SJCRH30 (cell line): ENCODE results near the gene MRPL41. TPM values are rescaled to one million over a fixed set of nuclear protein-coding genes. Genes with fewer than 3 reads are reported as not detected.
"Not testable (repeated sequence)": the region's sequence is repeated elsewhere in the genome, so short reads cannot be mapped to it uniquely, and the experiment has no call there.

ENCODE experiments used
- DNase-seq, 2 experiments: peaks; one replicate each; pipeline ENCODE4 v3.0.0-alpha.2; 2015 to 2020
- H3K27ac ChIP-seq: fragments of 250-450 bp; sonication (Bioruptor Pico); 2 replicates; pipeline ENCODE4 v1.5.1; 2020; ENCODE audit warnings: mild to moderate bottlenecking, moderate library complexity
- H3K27me3 ChIP-seq: fragments of 250-450 bp; sonication (Bioruptor Pico); 2 replicates; pipeline ENCODE4 v1.5.1; 2020; ENCODE audit warnings: mild to moderate bottlenecking, moderate library complexity
- H3K36me3 ChIP-seq: fragments of 250-450 bp; sonication (Bioruptor Pico); 2 replicates; pipeline ENCODE4 v1.5.1; 2020; ENCODE audit warnings: mild to moderate bottlenecking, moderate library complexity
- H3K4me1 ChIP-seq: fragments of 250-450 bp; sonication (Bioruptor Pico); 2 replicates; pipeline ENCODE4 v1.5.1; 2020; ENCODE audit warnings: mild to moderate bottlenecking, moderate library complexity
- H3K4me3 ChIP-seq: fragments of 250-450 bp; sonication (Bioruptor Pico); 2 replicates; pipeline ENCODE4 v1.5.1; 2020; ENCODE audit warnings: mild to moderate bottlenecking, moderate library complexity
- H3K9me3 ChIP-seq: fragments of 250-450 bp; sonication (Bioruptor Pico); replicated peaks from 2 replicates; pipeline ENCODE4 v1.5.1; 2020; ENCODE audit warnings: mild to moderate bottlenecking, moderate library complexity
- total RNA-seq: library from RNA; depleted of rRNA; stranded (reverse); fragments of >200 nt; shearing (Covaris generic); gene quantifications from 2 replicates; pipeline ENCODE4 v1.2.3, GENCODE V29; 2014

The MRPL41 gene
- total RNA-seq, 1 experiment from 2014 or later = 12.3 TPM

- H3K9me3 ChIP-seq = no peaks in the 10 kb centered on the region
- peaks cover 23% of the 10 kb centered on the region; the same call in 1 of the 2 replicates for H3K36me3 ChIP-seq
These were observed 29.3 kb downstream of the MRPL41 start for GRCh38 chr9:137580954-137581322.

GRCh38 chr9:137581361-137582285 is 29.9 kb downstream of the MRPL41 start:
- Histone ChIP-seq H3K4me1 (peaks cover 9% of the 10 kb centered on the region; the same call in 1 of the 2 replicates), H3K36me3 (peaks cover 25% of the 10 kb centered on the region), H3K27ac (no peak overlapping the region), H3K9me3 (no peaks in the 10 kb centered on the region), H3K4me3 (no peak overlapping the region), H3K27me3 (no peaks in the 10 kb centered on the region)
- no peak for DNase-seq

More at GRCh38 chr9:137580954-137581322, 29.3 kb downstream of the MRPL41 start:
- H3K27ac ChIP-seq = no peak overlapping the region
- DNase-seq = no peak
- peaks cover 9% of the 10 kb centered on the region; the same call in 1 of the 2 replicates for H3K4me1 ChIP-seq
- H3K27me3 ChIP-seq = no peaks in the 10 kb centered on the region
- H3K4me3 ChIP-seq = no peak overlapping the region

- no peaks in the 10 kb centered on the region for H3K9me3 ChIP-seq
These were observed 30.7 kb downstream of the MRPL41 start for GRCh38 chr9:137582286-137582860.

GRCh38 chr9:137583347-137583746 is 31.7 kb downstream of the MRPL41 start:
- H3K27ac ChIP-seq = no peak overlapping the region
- no peaks in the 10 kb centered on the region for H3K9me3 ChIP-seq
- no peak for DNase-seq
- H3K4me1 ChIP-seq = peaks cover 9% of the 10 kb centered on the region; the same call in 1 of the 2 replicates
- H3K36me3 ChIP-seq = peaks cover 42% of the 10 kb centered on the region
- H3K27me3 ChIP-seq = no peaks in the 10 kb centered on the region
- no peak overlapping the region for H3K4me3 ChIP-seq

More at GRCh38 chr9:137582286-137582860, 30.7 kb downstream of the MRPL41 start:
- Histone ChIP-seq H3K4me1 (peaks cover 9% of the 10 kb centered on the region; the same call in 1 of the 2 replicates), H3K4me3 (no peak overlapping the region), H3K36me3 (peaks cover 32% of the 10 kb centered on the region), H3K27ac (no peak overlapping the region), H3K27me3 (no peaks in the 10 kb centered on the region)
- DNase-seq = peak; percentile 56 to 62

GRCh38 chr9:137583957-137584356 is 32.3 kb downstream of the MRPL41 start:
- Histone ChIP-seq H3K27ac (no peak overlapping the region), H3K4me3 (no peak overlapping the region), H3K9me3 (no peaks in the 10 kb centered on the region), H3K4me1 (peaks cover 9% of the 10 kb centered on the region; the same call in 1 of the 2 replicates), H3K27me3 (no peaks in the 10 kb centered on the region), H3K36me3 (peaks cover 45% of the 10 kb centered on the region)
- no peak for DNase-seq

GRCh38 chr9:137586854-137587253 is 35.2 kb downstream of the MRPL41 start:
- Histone ChIP-seq H3K9me3 (no peaks in the 10 kb centered on the region), H3K4me1 (no peaks in the 10 kb centered on the region), H3K36me3 (peaks cover 40% of the 10 kb centered on the region), H3K27me3 (no peaks in the 10 kb centered on the region), H3K4me3 (no peak overlapping the region), H3K27ac (no peak overlapping the region)
- no peak for DNase-seq

- H3K27me3 ChIP-seq = no peaks in the 10 kb centered on the region
- H3K36me3 ChIP-seq = peaks cover 31% of the 10 kb centered on the region
- no peak for DNase-seq
- no peak overlapping the region for H3K4me3 ChIP-seq
- H3K4me1 ChIP-seq = no peaks in the 10 kb centered on the region
- no peaks in the 10 kb centered on the region for H3K9me3 ChIP-seq
- no peak overlapping the region for H3K27ac ChIP-seq
These were observed 36.6 kb downstream of the MRPL41 start for GRCh38 chr9:137588311-137588710.

GRCh38 chr9:137588891-137589290 is 37.2 kb downstream of the MRPL41 start:
- Histone ChIP-seq H3K4me3 (no peak overlapping the region; the same call in 1 of the 2 replicates), H3K27ac (no peak overlapping the region)
- no peak for DNase-seq

GRCh38 chr9:137589441-137590122 is 37.9 kb downstream of the MRPL41 start:
- no peak overlapping the region for H3K27ac ChIP-seq
- H3K9me3 ChIP-seq = no peaks in the 10 kb centered on the region
- no peak for DNase-seq
- H3K4me3 ChIP-seq = peak overlapping the region; percentile 89
- H3K36me3 ChIP-seq = peaks cover 29% of the 10 kb centered on the region
- no peaks in the 10 kb centered on the region for H3K4me1 ChIP-seq
- H3K27me3 ChIP-seq = no peaks in the 10 kb centered on the region

More at GRCh38 chr9:137588891-137589290, 37.2 kb downstream of the MRPL41 start:
- Histone ChIP-seq H3K27me3 (no peaks in the 10 kb centered on the region), H3K36me3 (peaks cover 29% of the 10 kb centered on the region), H3K9me3 (no peaks in the 10 kb centered on the region), H3K4me1 (no peaks in the 10 kb centered on the region)

- no peak for DNase-seq
- no peak overlapping the region for H3K27ac ChIP-seq
These were observed 38.4 kb downstream of the MRPL41 start for GRCh38 chr9:137590123-137590468.

GRCh38 chr9:137590469-137591383 is 39.0 kb downstream of the MRPL41 start, which contains the start of gene ZMYND19:
ZMYND19 (minus strand) TSS chr9:137590512; CDS start chr9:137590263, 249 bp downstream.
- H3K4me1 ChIP-seq = no peaks in the 10 kb centered on the region
- H3K9me3 ChIP-seq = no peaks in the 10 kb centered on the region
- peak; percentile 85 to 94 for DNase-seq
- H3K27me3 ChIP-seq = no peaks in the 10 kb centered on the region
- peak within 1 kb of the TSS; percentile 36 for H3K27ac ChIP-seq
- peaks cover 24% of the 10 kb centered on the region for H3K36me3 ChIP-seq
- peak within 1 kb of the TSS; percentile 89 for H3K4me3 ChIP-seq

More at GRCh38 chr9:137590123-137590468, 38.4 kb downstream of the MRPL41 start:
- Histone ChIP-seq H3K27me3 (no peaks in the 10 kb centered on the region), H3K4me1 (no peaks in the 10 kb centered on the region), H3K4me3 (peak overlapping the region; percentile 89), H3K9me3 (no peaks in the 10 kb centered on the region), H3K36me3 (peaks cover 27% of the 10 kb centered on the region)

- no peak for DNase-seq
- Histone ChIP-seq H3K4me3 (no peak overlapping the region), H3K36me3 (peaks cover 9% of the 10 kb centered on the region), H3K9me3 (no peaks in the 10 kb centered on the region), H3K4me1 (no peaks in the 10 kb centered on the region), H3K27me3 (no peaks in the 10 kb centered on the region), H3K27ac (no peak overlapping the region)
These were observed 41.1 kb downstream of the MRPL41 start for GRCh38 chr9:137592767-137593166.

- no peak for DNase-seq
These were observed 41.5 kb downstream of the MRPL41 start for GRCh38 chr9:137593176-137593575.

GRCh38 chr9:137596577-137596976 is 44.9 kb downstream of the MRPL41 start:
- not testable (repeated sequence) for H3K4me1 ChIP-seq, H3K27ac ChIP-seq, H3K36me3 ChIP-seq, DNase-seq, H3K27me3 ChIP-seq, H3K9me3 ChIP-seq, H3K4me3 ChIP-seq

More at GRCh38 chr9:137593176-137593575, 41.5 kb downstream of the MRPL41 start:
- Histone ChIP-seq H3K27me3 (no peaks in the 10 kb centered on the region), H3K9me3 (no peaks in the 10 kb centered on the region), H3K27ac (no peak overlapping the region), H3K36me3 (peaks cover 5% of the 10 kb centered on the region; the same call in 1 of the 2 replicates), H3K4me1 (no peaks in the 10 kb centered on the region), H3K4me3 (no peak overlapping the region)
